ENCODE results near the gene FAM168B.
"Not testable (repeated sequence)": the region's sequence is repeated elsewhere in the genome, so short reads cannot be mapped to it uniquely, and the experiment has no call there.

The FAM168B gene

DNA sequence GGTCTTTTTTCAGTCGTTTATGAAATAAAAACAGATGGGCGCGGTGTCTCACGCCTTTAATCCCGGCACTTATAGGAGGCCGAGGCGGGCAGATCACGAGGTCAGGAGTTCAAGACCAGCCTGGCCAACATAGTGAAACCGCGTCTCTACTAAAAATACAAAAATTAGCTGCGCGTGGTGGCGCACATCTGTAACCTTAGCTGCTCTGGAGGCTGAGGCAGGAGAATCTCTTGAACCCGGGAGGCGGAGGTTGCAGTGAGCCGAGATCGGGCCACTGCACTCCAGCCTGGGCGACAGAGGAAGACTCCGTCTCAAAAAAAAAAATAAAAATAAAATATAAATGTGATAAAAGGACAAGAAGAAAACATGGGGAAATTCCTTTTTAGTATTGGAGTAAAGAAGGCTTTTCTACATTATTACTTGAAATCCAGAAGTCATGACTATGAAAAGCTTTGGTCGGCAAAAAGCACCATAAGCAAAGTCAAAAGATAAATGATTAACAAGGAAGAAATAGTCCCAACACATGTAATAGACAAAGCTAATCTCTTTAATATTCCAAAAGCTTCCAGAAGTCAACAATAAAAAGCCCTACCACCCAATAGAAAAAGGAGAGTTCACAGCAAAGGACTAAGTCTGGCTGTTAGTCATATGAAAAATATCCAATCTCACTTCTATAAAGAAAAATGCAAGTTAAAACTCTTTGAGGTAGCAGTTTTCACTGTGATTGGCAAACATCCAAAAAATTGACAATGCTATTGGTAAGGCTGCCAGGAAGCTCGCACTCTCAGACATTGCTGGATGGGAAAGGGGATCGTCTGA is 1.4 kb upstream of the FAM168B start:
- DNase-seq, result peak; percentile 6

DNA sequence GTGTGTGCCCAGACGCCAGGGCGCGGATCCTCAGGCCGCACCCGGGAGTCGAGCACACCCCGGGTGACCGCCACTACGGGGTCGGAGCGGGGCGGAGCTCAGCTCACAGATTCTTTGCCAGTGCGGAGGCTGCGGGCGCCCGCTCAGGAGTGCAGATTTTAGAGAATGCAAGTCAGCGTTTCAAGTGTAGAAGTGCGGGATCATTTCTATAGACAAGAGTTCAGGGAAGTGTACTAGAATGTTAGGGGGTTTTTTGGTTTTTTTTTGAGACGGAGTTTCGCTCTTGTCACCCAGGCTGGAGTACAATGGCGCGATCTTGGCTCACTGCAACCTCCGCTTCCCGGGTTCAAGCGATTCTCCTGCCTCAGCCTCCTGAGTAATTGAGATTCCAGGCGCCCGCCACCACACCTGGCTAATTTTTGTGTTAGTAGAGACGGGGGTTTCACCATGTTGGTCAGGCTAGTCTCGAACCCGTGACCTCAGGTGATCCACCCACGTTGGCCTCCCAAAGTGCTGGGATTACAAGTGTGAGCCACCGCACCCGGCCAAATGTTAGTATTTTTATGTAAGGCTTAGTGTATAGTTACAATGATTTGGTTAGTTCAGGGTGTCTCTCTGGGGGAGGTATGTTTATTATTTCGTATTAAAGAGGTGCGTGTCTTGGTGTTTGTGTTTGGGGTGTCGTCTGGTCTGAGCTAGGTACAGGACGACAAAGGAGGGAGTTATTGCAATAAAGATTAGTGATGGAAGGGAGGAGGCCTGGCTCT is 619 bp upstream of the FAM168B start:
- no peak for DNase-seq

DNA sequence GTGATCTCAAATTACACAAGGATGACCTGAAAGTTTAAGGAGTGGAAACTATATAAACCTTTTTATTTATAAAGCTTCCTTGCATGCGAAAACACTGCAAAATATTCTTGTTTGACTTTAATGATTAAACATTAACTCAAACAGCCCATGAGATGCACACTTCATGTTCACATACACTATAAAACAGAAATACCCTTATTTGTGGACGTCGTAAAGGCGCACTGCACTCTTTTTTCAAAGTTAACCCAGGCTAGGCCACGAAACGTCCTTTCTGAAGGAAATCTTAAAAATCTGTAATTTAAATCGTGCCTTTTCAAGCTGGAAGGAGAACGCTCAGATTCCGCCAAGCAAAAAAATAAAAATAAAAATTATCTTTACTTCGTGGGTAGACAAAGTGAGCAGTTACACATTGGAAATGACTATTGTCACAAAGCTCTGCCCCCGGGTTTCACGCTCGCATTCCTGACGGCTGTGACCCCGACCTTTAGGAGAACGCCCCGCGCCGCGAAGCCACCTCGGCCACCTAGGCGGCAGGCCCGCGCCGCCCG is 728 bp downstream of the FAM168B start:
- no peak for DNase-seq

DNA sequence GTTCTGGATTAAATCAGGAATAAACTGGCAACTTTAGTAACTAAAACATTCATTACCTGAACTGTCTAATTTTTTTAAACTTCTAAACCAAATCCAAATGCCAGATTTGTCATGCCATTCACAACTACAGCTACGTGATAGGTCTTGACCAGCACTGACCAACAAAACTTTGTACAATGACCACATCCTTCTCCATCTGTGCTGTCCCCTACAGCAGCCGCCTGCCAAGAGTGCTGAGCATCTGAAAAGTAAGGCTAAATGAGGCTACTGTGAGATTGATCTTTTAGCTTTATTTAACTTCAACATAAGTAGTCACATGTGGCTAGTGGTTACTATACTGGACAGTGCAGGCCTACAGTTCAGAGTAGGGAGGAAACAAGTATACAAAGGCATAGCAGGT is 7.6 kb downstream of the FAM168B start:
- no peak for DNase-seq

- no peak for DNase-seq
Observed at GRCh38 chr2:131081190-131081589, 12.1 kb downstream of the FAM168B start.

DNA sequence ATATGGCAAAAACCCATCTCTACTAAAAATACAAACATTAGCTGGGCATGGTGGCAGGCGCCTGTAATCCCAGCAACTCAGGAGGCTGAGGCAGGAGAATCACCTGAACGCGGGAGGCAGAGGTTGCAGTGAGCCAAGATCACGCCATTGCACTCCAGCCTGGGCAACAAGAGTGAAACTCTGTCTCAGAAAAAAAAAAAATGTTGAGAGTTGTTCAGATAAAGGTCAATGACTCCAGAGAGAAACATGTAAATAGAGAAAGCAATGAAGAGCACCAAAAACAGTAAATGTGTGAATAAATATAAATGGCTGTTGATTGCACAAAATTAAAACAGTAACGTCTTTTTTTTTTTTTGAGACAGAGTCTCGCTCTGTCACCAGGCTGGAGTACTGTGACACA is 13.3 kb downstream of the FAM168B start:
- not testable (repeated sequence) for DNase-seq

DNA sequence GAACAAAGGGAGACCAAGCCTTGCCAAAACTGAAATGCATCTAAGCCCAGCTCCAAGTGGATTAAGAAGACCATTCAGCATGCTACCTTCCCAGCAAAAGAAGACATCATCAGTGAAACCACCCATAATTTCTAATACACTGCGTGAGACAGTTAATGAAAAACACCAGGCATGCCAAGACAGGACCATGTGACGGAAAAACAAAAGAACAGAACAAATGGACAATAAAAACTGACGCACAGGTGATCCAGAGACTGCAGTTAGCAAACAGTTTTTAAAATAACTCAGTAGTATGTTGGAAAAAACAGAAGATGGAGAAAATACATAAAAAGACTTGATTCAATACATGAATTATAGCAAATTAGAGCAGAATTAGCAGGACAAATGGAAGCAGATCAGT is 15.3 kb downstream of the FAM168B start:
- no peak for DNase-seq

GRCh38 chr2:131077182-131077846 is 15.9 kb downstream of the FAM168B start:
- DNase-seq, result no peak

- no peak for DNase-seq
Observed at GRCh38 chr2:131076707-131077106, 16.6 kb downstream of the FAM168B start.

DNA sequence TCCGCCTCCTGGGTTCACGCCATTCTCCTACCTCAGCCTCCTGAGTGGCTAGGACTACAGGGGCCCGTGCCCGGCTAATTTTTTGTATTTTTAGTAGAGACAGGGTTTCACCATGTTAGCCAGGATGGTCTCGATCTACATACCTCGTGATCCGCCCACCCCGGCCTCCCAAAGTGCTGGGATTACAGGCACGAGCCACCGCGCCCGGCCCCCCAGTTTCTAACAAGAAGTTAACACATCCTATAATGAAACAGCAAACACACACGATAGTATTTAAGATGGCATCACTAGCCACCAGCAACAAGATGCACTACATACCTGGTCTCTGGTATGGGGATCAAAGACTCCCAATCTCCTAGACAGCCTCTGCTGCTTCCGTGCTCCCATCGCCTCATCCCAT is 17.7 kb downstream of the FAM168B start:
- not testable (repeated sequence) for DNase-seq

DNA sequence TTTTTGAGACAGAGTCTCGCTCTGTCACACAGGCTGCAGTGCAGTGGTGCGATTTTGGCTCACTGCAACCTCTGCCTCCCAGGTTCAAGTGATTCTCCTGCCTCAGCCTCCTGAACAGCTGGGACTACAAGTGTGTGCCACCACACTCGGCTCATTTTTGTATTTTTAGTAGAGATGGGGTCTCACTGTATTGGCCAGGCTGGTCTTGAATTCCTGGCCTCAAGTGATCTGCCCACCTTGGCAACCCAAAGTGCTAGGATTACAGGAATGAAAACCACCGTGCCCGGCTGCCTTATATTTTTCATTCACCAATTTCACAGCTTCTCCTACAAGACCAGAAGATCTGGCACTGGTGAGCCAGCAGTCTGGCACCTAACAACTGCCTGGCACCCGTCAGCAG is 25.1 kb downstream of the FAM168B start:
- DNase-seq, result not testable (repeated sequence)

DNA sequence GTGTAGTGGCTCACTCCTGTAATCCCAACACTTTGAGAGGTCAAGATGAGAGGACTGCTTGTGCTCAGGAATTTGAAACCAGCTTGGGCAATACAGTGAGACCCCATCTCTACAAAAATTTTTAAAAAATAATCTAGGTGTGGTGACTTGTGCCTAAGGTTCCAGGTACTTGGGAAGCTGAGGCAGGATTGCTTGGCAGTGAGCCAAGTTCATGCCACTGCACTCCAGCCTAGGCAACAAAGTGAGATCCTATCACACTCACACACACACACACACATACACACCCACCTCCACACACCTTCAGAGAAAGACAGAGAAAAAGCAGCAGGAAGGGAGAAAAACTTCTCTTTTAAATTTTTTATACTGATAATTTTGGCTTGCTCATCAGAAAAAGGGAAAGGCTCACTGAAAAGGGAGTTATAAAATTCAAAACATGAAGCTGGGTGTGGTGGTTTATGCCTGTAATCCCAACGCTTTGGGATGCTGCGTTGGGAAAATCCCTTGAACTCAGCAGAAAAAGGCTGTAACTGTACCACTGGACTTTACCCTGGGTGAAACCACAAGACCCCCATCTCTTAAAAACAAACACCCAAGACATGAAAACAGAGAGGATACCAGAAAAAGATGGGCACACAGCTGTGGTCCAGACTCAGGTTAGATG is 25.7 kb downstream of the FAM168B start:
- DNase-seq, result no peak

DNA sequence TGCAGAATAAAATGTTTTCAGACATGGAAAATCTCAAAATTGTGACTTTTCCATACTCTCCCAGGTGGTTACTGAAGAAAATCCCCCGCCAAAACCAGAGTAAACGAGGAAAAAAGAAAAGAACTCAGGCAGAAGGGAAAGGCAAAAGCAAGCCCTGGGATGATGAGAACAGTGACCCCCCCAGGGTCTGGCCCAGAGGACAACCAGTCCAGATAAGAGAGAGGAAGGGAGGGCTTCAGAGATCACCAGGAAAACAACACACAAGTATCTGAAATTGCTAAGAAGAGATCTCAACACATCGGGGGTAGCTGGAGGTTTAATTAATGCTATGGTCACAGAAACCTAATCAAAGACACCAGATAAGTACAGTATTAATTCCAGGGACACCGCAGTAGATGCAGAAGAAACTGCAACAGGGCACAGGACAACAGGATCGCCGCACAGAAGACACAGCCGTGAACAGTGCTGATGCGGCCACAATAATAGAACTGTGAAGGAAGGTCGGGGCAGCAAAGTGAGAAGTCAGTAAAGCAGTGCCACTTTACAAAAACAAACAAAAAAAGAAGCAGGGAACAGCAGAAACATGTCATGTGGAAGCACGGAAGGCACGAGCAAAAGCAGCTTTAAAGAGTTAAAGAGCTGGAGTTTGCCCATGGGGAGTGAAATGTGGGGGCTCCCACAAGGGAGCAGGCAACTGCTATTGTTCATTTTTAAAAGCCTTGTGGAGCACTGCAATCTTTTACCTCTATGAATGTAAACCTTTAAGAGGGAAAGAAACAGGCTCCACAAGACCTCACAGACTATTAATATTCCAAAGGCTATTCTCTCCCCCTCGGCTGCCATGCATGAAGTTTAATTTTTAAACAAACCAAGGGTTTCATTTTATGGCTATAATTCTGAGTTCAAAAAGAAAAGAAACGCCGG is 28.4 kb downstream of the FAM168B start:
- DNase-seq, result no peak

DNA sequence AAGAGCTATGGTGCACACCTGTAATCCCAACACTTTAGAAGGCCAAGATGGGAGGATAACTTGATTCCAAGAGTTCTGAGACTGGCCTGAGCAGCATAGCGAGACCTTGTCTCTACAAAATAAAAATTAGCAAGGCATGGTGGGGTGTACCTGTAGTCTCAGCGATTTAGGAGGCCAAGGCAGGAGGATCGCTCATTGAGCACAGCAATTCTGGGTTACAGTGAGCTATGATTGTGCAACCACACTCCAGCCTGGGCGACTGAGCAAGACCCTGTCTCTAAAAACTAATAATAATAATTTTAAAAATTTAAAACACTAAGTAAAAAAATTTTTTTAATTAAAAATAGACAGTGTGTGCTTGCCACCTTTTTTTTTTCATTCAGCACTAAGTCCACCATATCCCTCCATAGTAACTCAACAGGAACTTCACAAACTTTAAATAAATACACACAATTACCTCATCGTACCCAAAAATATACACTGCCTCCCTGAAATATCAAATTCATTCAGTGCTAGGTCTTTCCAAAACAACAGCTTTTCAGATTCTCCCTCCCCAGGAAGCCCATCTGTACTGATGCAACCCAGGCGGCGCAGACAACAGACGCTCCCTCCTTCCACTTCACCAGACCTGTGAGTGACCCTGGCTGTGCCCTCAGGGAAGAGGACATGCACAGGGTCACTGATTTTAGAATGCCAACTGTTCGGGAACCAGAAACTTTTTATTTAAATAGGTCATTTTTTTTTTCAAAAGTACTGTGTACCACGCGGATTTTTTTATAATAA is 29.6 kb downstream of the FAM168B start:
- DNase-seq, result peak; percentile 57

DNA sequence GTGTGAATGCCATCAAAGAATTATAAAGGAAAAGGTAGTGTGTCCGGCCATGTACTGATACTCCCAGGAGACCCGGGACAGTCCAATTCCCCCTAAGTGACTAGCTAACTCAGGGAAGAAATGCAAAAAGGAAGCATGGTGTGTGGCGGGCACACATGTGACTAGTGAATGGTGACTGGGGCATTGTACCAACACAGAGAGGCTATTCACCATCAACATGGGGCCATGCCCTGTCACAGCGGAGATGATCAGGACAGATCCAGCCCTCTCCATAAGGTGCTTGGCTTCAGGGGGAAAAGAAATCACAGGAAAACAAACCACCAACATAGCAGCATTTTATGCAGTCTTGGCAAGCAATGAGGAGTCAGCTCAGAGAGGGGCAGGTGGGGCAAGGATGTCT is 34.3 kb downstream of the FAM168B start:
- DNase-seq, result no peak

DNA sequence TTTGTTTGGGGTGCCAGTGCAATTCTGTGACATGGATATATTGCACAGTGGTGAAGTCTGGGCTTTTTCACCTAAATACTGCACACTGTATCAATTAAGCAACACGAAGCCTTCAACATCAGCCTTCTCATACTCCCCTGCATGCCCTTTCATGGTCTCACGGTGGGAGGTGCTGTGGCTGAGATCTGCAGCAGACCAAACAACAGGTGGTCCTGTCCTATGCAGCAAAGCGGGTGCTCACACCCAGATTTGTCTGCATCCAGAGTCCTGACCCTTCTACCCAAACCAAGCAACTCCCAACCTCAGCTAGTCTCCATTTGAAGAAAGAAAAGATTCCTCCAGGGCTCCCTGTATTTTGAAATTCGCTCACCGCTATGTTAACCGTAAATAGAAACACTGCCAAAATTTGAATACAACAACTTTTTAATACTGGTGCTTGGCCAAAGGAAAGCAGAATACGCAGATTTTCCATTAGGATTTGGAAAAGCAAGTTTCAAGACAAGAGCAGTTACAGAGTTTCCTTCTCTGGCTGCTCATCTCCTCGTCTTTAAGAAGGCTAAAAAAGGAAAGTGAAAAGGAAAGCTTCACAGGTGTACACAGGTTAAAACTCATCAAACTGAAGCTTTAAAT is 34.9 kb downstream of the FAM168B start:
- no peak for DNase-seq

GRCh38 chr2:131056932-131057287 is 36.4 kb downstream of the FAM168B start:
- no peak for DNase-seq

DNA sequence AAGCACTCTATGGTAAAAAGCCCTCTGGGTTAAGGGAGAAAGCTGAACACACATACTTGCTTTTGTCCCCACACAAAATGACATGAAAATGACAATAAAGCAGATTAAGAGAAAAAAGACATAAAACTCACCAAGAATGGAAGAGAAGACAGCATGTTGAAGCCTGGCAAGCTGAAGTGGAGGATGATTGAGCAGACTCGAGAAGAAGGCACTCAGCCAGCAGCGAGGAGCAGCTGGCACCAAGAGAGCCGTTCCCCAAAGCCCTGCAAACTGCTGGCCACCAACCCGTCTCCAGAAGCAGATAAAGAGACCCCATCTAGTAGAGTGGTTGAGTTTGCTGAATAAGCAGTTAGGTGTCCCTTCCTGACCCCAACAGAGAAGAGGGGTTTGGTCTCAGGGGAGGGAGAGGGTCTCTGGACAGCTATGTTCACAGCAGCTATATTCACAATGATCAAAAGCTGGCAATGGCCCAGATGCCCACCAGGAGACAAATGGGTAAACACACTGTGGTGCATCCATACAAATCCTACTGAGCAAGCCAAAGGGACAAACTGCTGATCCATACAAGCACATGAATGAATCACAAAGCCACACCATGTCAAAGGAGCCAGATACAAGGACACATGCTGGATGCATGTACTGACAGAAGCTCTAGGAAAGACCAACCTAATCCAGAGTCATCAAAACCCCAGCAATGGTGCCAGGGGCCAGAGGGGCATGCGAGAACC is 36.9 kb downstream of the FAM168B start:
- DNase-seq, result no peak

- DNase-seq, result no peak
Observed at GRCh38 chr2:131055169-131056065, 37.8 kb downstream of the FAM168B start.
